ENCODE data around the gene DOCK1.

The DOCK1 gene

GRCh38 chr10:127174866-127175265 lies 269.6 kb downstream of the DOCK1 start:
- H3K4me2 ChIP-seq (ENCODE audit: low read length) = no peak overlapping the region
- no peaks in the 10 kb centered on the region for H3K9me3 ChIP-seq (replicated peaks; ENCODE audit: low read length)
- H3K9ac ChIP-seq (ENCODE audit: low read depth, low read length) = no peak overlapping the region
- no peaks in the 10 kb centered on the region for H3K27me3 ChIP-seq (ENCODE audit: control insufficient read depth, insufficient read depth, low read length)
- H3K36me3 ChIP-seq (ENCODE audit: insufficient read depth, low read length) = peaks cover 15% of the 10 kb centered on the region
- H3K4me1 ChIP-seq (ENCODE audit: control insufficient read depth, insufficient read depth, low read length) = no peaks in the 10 kb centered on the region
- no peak overlapping the region for H3K4me3 ChIP-seq (ENCODE audit: low read length)

GRCh38 chr10:127175357-127176110 lies 270.3 kb downstream of the DOCK1 start:
- Histone ChIP-seq H3K27me3 (ENCODE audit: control insufficient read depth, insufficient read depth, low read length) (no peaks in the 10 kb centered on the region), H3K4me1 (ENCODE audit: control insufficient read depth, insufficient read depth, low read length) (no peaks in the 10 kb centered on the region), H3K4me2 (ENCODE audit: low read length) (no peak overlapping the region), H3K36me3 (ENCODE audit: insufficient read depth, low read length) (peaks cover 15% of the 10 kb centered on the region), H3K4me3 (ENCODE audit: low read length) (no peak overlapping the region), H3K9me3 (replicated peaks; ENCODE audit: low read length) (no peaks in the 10 kb centered on the region), H3K9ac (ENCODE audit: low read depth, low read length) (no peak overlapping the region)

GRCh38 chr10:127176649-127177048 lies 271.4 kb downstream of the DOCK1 start:
- Histone ChIP-seq H3K4me3 (ENCODE audit: low read length) (no peak overlapping the region), H3K9ac (ENCODE audit: low read depth, low read length) (no peak overlapping the region), H3K36me3 (ENCODE audit: insufficient read depth, low read length) (peaks cover 15% of the 10 kb centered on the region), H3K4me1 (ENCODE audit: control insufficient read depth, insufficient read depth, low read length) (no peaks in the 10 kb centered on the region), H3K27me3 (ENCODE audit: control insufficient read depth, insufficient read depth, low read length) (no peaks in the 10 kb centered on the region), H3K4me2 (ENCODE audit: low read length) (no peak overlapping the region), H3K9me3 (replicated peaks; ENCODE audit: low read length) (no peaks in the 10 kb centered on the region)

DNA sequence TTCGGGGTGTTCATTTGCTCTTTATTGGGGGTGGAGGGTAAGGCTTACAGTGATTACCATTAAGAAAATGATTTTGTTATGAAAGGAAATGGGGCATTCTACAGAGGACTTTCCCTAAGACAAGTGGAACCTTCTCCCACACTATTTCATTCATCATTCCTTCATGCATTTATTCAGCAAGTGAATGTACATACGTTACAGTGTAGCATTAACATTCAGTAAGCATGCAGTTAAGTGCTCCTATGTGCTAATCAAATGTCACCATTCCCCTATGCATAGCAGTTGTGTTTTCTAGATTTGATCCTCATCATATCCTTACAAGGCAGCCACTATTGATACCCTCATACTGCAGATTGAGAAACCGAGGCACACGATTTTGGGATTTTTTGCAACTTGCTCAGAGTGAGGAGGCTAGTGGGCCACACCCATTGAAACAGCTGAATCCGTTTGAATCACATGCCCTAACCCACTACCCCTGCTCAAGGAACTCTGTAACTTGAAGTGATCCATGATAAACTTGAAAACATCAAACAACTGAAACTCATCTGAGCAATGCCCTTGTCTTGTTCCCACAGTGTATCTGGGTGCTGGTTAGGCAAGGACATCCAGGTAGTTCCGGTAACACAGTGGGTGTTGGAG lies 274.5 kb downstream of the DOCK1 start:
- Histone ChIP-seq H3K9me3 (replicated peaks; ENCODE audit: low read length) (no peaks in the 10 kb centered on the region), H3K9ac (ENCODE audit: low read depth, low read length) (no peak overlapping the region), H3K4me1 (ENCODE audit: control insufficient read depth, insufficient read depth, low read length) (no peaks in the 10 kb centered on the region), H3K4me2 (ENCODE audit: low read length) (no peak overlapping the region), H3K36me3 (ENCODE audit: insufficient read depth, low read length) (peaks cover 4% of the 10 kb centered on the region), H3K27me3 (ENCODE audit: control insufficient read depth, insufficient read depth, low read length) (no peaks in the 10 kb centered on the region), H3K4me3 (ENCODE audit: low read length) (no peak overlapping the region)

DNA sequence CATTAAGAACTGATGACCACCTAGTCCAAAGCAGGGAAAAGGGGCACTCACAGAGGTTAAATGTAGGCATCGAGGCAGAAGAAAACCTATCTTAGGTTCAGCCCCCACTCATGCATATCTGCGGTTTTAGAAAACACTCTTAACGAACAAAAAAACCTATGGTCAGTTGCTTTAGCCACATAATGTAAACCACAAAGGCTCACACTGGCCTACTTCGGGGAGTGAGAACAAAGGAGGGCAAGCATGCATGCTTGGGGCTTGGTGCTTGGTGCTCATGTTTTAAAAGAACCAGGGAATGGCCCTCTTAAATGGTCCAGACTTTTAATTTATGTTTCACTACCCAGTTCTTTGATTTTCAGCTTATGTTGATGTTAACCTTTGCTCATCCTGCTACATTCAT lies 276.9 kb downstream of the DOCK1 start:
- no peak overlapping the region for H3K4me2 ChIP-seq (ENCODE audit: low read length)
- H3K4me3 ChIP-seq (ENCODE audit: low read length) = no peak overlapping the region
- peaks cover 5% of the 10 kb centered on the region for H3K4me1 ChIP-seq (ENCODE audit: control insufficient read depth, insufficient read depth, low read length)
- no peaks in the 10 kb centered on the region for H3K27me3 ChIP-seq (ENCODE audit: control insufficient read depth, insufficient read depth, low read length)
- no peaks in the 10 kb centered on the region for H3K36me3 ChIP-seq (ENCODE audit: insufficient read depth, low read length)
- no peak overlapping the region for H3K9ac ChIP-seq (ENCODE audit: low read depth, low read length)
- H3K9me3 ChIP-seq (replicated peaks; ENCODE audit: low read length) = no peaks in the 10 kb centered on the region

GRCh38 chr10:127184582-127184981 lies 279.4 kb downstream of the DOCK1 start:
- Histone ChIP-seq H3K4me1 (ENCODE audit: control insufficient read depth, insufficient read depth, low read length) (peaks cover 9% of the 10 kb centered on the region), H3K4me2 (ENCODE audit: low read length) (no peak overlapping the region), H3K9ac (ENCODE audit: low read depth, low read length) (no peak overlapping the region), H3K4me3 (ENCODE audit: low read length) (no peak overlapping the region), H3K36me3 (ENCODE audit: insufficient read depth, low read length) (no peaks in the 10 kb centered on the region), H3K27me3 (ENCODE audit: control insufficient read depth, insufficient read depth, low read length) (no peaks in the 10 kb centered on the region), H3K9me3 (replicated peaks; ENCODE audit: low read length) (no peaks in the 10 kb centered on the region)

DNA sequence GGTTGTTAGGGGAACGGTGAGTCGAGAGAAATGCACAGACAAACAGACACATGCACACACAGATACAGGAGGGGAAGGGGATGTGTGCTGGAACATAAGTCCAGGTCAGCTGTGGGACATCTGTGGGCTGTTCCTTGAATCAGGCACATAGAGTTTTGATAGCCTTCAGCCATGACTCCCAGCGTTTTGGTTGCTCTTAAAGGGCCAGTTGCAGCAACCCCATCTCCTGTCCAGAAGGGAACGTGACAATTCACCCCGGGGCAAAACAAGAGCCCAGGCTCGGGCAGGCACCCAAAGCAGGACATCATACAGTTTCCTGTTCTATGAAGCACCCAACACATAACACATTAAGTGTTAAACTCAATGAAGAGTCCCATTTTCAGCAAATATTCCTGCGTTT lies 281.6 kb downstream of the DOCK1 start:
- no peak overlapping the region for H3K4me2 ChIP-seq (ENCODE audit: low read length)
- no peaks in the 10 kb centered on the region for H3K27me3 ChIP-seq (ENCODE audit: control insufficient read depth, insufficient read depth, low read length)

DNA sequence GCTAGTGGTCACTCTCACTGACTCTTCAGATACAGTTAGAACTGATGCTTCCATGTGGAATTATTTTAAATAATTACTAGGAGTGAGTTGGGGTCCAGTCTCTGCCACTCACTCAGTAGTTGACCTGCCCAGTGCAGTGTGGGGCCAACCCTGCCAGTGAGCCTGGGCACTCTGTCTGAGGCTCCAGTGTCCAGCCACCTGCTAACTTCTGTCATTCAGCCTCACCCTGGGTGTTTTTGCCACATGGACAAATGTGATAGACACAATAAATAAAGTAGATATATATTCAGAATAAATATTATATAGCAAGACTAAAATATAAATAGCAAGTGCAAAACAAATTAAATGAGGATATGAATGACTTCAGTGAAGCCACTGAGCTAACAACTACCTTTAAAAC lies 284.0 kb downstream of the DOCK1 start:
- H3K27me3 ChIP-seq (ENCODE audit: control insufficient read depth, insufficient read depth, low read length) = no peaks in the 10 kb centered on the region
- H3K4me1 ChIP-seq (ENCODE audit: control insufficient read depth, insufficient read depth, low read length) = peaks cover 9% of the 10 kb centered on the region
- no peak overlapping the region for H3K9ac ChIP-seq (ENCODE audit: low read depth, low read length)
- no peaks in the 10 kb centered on the region for H3K36me3 ChIP-seq (ENCODE audit: insufficient read depth, low read length)
- H3K4me2 ChIP-seq (ENCODE audit: low read length) = no peak overlapping the region
- no peak overlapping the region for H3K4me3 ChIP-seq (ENCODE audit: low read length)
- no peaks in the 10 kb centered on the region for H3K9me3 ChIP-seq (replicated peaks; ENCODE audit: low read length)

More for the DNA sequence above, 281.6 kb downstream of the DOCK1 start:
- H3K36me3 ChIP-seq (ENCODE audit: insufficient read depth, low read length) = no peaks in the 10 kb centered on the region
- H3K9me3 ChIP-seq (replicated peaks; ENCODE audit: low read length) = no peaks in the 10 kb centered on the region
- no peak overlapping the region for H3K4me3 ChIP-seq (ENCODE audit: low read length)
- H3K9ac ChIP-seq (ENCODE audit: low read depth, low read length) = no peak overlapping the region
- peaks cover 9% of the 10 kb centered on the region for H3K4me1 ChIP-seq (ENCODE audit: control insufficient read depth, insufficient read depth, low read length)

DNA sequence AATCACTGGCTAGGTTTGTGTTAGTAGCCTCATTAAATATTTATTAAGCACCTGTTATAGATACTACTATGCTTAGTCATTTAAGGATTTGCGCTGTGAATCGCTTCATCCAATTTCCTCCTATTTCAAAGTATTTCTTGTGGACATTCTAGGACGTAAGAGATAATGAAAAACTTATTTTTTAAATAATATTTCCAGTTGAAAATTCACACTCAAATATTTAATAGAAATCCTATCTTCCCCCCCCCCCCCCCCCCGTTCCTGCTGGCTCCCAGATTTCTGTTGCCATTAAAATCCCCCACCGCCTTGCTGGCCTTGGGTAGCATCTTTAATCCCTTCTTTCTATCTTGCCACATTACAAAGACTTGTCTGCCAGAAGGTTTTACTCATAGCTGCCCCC lies 285.2 kb downstream of the DOCK1 start:
- Histone ChIP-seq H3K4me2 (ENCODE audit: low read length) (no peak overlapping the region), H3K4me3 (ENCODE audit: low read length) (no peak overlapping the region), H3K27me3 (ENCODE audit: control insufficient read depth, insufficient read depth, low read length) (no peaks in the 10 kb centered on the region), H3K36me3 (ENCODE audit: insufficient read depth, low read length) (no peaks in the 10 kb centered on the region), H3K9ac (ENCODE audit: low read depth, low read length) (no peak overlapping the region), H3K9me3 (replicated peaks; ENCODE audit: low read length) (no peaks in the 10 kb centered on the region), H3K4me1 (ENCODE audit: control insufficient read depth, insufficient read depth, low read length) (peaks cover 14% of the 10 kb centered on the region)

DNA sequence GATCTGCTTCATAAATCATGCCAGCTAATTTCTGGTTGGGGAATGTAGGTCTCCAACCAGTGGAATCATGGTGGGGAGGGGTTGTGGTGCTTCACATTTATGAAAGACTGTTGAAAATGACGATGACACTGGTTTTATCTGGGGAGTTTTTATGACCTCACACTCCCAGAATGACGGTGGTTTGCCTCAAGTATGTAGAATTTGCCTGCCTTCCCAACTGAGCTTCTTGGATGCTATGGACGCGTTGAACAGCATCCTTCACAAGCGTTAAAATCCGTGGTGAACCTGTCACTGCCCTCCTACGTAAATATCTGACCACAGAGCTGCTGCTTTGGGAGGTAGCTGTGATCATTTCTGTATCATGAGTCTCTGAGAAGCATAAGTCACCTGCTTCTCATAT lies 287.9 kb downstream of the DOCK1 start:
- Histone ChIP-seq H3K27me3 (ENCODE audit: control insufficient read depth, insufficient read depth, low read length) (no peaks in the 10 kb centered on the region), H3K4me1 (ENCODE audit: control insufficient read depth, insufficient read depth, low read length) (peaks cover 18% of the 10 kb centered on the region), H3K36me3 (ENCODE audit: insufficient read depth, low read length) (no peaks in the 10 kb centered on the region), H3K9me3 (replicated peaks; ENCODE audit: low read length) (no peaks in the 10 kb centered on the region), H3K4me2 (ENCODE audit: low read length) (no peak overlapping the region), H3K9ac (ENCODE audit: low read depth, low read length) (no peak overlapping the region), H3K4me3 (ENCODE audit: low read length) (no peak overlapping the region)

DNA sequence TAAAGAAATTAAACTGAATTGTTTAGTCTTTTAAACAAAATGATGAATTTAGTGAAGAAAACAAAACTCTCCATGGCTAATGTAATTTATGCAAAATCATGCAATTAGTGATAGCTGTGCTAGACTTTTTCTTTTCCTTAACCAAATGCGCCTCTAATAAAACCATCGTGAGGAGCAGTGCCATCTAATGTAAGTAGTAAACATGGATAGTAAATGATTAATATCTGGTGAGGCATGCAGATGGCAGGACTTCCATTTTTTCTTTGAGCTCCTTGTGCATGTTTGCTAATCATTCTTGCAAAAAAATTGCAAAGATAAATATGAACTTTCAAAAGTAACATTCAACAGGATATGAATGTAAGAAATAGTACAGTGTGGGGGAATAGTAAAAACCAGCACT lies 288.9 kb downstream of the DOCK1 start:
- no peak overlapping the region for H3K4me2 ChIP-seq (ENCODE audit: low read length)
- no peak overlapping the region for H3K4me3 ChIP-seq (ENCODE audit: low read length)
- no peaks in the 10 kb centered on the region for H3K27me3 ChIP-seq (ENCODE audit: control insufficient read depth, insufficient read depth, low read length)
- H3K4me1 ChIP-seq (ENCODE audit: control insufficient read depth, insufficient read depth, low read length) = peaks cover 18% of the 10 kb centered on the region
- H3K36me3 ChIP-seq (ENCODE audit: insufficient read depth, low read length) = no peaks in the 10 kb centered on the region
- no peak overlapping the region for H3K9ac ChIP-seq (ENCODE audit: low read depth, low read length)
- H3K9me3 ChIP-seq (replicated peaks; ENCODE audit: low read length) = no peaks in the 10 kb centered on the region

DNA sequence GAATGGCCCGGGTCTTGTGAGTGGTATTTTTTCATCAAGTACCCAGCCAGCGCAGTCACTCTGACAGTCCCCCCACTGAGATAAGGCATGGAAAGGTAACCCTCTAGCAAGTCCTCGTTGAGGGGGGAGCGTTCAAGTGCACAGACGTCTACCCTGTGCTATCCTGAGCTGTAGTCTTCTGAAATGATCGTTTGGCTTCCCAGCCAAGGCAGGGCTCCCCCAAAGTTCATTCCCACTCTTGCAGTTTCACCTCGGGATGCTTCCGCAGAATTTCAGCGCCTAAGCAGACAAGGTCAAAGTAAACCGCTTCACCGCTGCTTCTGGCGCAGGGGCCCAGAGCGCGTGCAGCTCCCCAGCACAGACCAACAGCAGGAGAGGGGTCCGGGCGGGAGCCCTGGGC lies 289.4 kb downstream of the DOCK1 start:
- Histone ChIP-seq H3K4me1 (ENCODE audit: control insufficient read depth, insufficient read depth, low read length) (peaks cover 18% of the 10 kb centered on the region), H3K4me3 (ENCODE audit: low read length) (no peak overlapping the region), H3K9ac (ENCODE audit: low read depth, low read length) (no peak overlapping the region), H3K4me2 (ENCODE audit: low read length) (peak overlapping the region; percentile 96), H3K9me3 (replicated peaks; ENCODE audit: low read length) (no peaks in the 10 kb centered on the region), H3K27me3 (ENCODE audit: control insufficient read depth, insufficient read depth, low read length) (no peaks in the 10 kb centered on the region), H3K36me3 (ENCODE audit: insufficient read depth, low read length) (no peaks in the 10 kb centered on the region)

Measured in skeletal muscle satellite cell (primary cell).